SIG-M5 treated with dmso at 0.1 percent for 504 hours (cell line): Measurements from ENCODE around the gene USP11.
A peak's percentile ranks its signal among the peaks of the same experiment; 100 is the strongest.

ENCODE experiments used
- DNase-seq: peaks from one replicate; lab custom pipeline; 2025; ENCODE audit not compliant: unreplicated experiment; lab: John Stamatoyannopoulos, UW

Gene USP11

GRCh38 chrX:47202877-47203276, 29.9 kb upstream of the USP11 start:
- no peak for DNase-seq

DNA sequence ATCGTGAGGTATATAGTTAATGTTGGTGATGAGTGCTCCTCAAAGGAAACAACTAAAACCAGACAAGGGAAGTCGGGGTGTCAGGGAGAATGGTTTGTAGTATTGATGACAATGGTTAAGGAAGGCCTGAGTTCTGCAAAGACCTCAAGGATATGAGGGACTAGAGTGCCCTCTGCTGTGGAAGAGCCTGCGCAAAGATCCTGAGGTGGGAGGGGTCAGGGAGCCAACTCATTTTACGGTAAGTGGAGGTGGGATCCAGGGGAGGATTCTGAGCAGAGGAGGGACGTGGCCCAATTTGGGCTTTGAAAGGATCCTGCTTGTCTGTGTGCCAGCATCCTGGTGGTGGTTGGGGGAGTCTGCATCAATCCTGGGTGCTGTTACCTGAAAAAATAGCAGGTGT, 27.8 kb upstream of the USP11 start:
- no peak for DNase-seq

GRCh38 chrX:47206316-47206715, 26.5 kb upstream of the USP11 start:
- no peak for DNase-seq

DNA sequence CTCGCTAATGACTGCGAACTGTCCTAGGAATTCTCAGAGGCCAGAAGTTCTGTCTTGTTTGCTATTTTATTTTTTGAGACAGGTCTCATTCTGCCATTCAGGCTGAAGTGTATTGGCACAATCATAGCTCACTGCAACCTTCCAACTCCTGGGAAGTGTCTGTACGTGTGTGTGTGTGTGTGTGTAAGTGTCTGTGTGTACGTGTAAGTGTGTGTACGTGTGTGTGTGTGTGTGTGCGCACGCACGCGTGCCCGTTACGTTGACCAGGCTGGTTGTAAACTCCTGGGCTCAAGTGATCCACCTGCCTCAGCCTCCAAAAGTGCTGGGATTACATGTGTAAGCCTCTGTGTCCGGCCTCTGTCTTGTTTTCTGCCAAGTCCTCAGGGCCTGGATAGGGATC, 24.7 kb upstream of the USP11 start:
- no peak for DNase-seq

- DNase-seq: no peak
Observed at GRCh38 chrX:47209508-47210238, 23.1 kb upstream of the USP11 start.

- no peak for DNase-seq
Observed at GRCh38 chrX:47210661-47211425, 22.0 kb upstream of the USP11 start.

GRCh38 chrX:47212381-47213293, 20.2 kb upstream of the USP11 start:
- no peak for DNase-seq

- no peak for DNase-seq
Observed at GRCh38 chrX:47214435-47215077, 18.3 kb upstream of the USP11 start.

- DNase-seq: no peak
Observed at GRCh38 chrX:47215291-47215900, 17.4 kb upstream of the USP11 start.

- no peak for DNase-seq
Observed at GRCh38 chrX:47216393-47216925, 16.4 kb upstream of the USP11 start.

DNA sequence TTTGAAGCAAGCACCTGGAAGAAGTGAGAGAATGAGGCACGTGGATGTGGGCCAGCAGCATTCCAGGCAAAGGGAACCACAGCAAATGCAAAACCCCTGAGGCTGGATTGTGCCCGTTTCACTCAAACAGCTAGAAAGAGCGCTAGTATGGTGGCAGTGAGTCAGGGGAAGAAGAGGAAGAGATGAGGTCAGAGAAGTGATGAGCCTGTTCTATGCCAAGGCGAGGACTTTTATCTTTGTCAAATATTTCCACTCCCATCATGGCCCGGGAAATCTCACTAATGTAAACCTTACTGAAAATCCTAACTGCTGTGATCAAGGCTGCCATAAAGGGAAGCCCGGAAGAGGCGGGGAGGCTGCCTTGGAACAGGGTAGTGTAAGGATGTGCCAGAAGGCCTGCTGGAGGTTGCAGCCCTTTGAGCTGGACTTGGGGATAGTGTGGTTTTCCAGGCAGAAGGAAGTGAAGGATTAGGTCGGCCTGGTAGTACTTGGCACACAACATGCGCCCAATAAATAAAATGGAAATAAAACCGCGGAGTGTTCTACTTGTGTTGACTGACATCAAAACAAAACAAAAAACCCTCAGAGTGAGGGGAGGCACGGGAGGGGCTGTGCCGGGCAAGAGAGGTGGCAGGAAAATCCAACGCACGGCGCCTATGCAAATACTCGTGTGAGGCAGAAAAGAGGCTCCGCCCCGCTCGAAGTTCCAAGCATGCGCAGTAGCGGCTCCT, 15.5 kb upstream of the USP11 start:
- peak; percentile 31 for DNase-seq

DNA sequence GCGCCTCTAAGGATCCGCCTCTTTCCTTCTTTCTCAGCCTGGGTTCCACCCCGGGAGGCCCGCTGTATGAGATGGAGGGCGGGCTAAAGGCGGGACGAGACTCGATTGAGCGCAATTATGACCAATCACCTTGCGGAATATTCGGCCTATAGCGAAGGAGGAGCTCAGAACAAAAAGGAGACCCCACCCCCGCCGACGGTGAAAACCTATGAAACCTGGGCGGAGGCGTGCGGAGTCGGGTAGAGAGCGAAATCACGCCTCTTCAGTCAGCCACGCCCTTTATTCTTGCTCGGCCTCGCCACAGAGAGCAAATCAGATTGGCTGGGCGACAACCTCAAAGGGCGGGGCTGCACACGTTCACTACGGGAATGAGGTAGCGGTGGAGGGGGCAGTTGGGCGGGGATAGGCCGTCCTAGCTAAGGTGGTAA, 14.9 kb upstream of the USP11 start:
- DNase-seq: peak; percentile 97

DNA sequence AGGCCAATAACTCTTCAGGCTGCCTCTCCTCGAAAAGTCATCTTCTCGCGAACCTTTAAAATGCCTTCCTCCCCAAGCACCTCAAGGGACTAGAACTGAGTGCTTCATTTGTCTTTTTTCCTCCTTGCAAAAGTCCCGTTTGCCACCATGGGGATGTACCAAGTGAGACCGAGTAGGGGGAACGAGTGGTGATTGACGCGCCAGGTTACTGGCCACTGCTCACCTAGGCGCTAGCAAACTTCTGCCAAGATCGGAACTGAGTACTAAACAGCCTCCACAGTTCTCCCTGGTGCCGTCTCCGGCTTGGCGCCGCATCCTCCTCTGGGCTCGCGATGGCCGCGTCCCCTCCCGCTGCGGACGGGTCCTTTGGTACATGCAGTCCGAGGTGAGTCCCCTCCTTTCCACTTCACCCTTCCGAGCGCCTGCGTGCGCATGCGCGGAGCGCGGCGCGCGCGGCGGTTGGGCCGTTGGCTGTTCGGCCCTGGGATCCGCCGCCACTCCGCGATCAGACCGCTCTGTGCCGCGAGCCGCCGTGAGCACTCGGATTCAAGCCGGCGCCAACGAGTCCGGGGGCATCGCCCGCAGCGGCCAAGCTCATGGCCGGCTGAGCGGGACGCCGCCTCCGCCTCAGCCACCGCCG, 14.4 kb upstream of the USP11 start, which contains the start of gene CDK16:
Gene CDK16, plus strand, starts transcription at position 402 of the 640 bp plus-strand sequence. CDS start 4,877 bp downstream, outside the sequence.
- peak; percentile 72 for DNase-seq

DNA sequence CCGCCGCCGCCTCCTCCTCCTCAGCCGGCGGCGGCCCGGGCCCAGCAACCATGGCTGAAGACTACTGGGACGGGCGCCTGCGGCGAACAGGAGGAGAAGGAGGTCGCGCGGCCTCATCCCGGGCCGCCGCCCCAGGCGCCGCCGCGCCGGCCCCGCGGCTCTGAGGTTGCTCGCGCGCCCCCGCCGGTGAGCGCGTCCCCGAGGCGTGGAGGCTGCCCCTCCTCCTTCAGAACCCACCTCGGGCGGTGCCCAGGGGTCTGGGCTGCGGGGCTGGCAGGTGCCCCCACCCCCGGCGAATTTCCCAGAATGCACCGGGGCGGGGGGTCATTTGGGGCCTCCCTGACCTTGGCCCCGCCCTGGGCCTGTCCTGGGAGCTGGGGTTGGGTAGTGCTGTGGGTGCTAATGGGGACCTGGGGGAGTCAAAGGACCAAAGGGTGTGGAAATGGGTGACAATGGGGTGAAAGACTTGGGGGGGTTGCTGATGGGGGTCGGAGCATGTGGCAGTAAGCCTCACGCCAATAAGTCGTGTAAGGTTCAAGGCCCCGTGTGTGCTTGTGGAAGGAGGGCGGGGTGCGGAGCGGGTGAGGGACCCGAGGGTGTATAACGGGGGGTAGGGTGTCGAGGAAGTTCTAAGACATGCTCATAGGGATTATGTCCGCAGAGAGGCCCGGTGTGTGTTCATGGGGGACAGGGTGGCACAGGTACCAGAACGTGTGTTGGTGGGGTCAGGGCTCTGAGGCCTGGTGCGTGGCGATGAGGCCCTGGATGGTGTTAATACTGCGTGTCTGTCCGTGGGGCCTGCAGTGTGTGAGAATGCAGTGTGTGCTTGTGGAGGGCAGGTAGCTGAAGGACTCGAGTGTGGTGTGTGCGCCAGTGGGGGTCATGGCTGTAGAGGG, 13.6 kb upstream of the USP11 start:
- no peak for DNase-seq

DNA sequence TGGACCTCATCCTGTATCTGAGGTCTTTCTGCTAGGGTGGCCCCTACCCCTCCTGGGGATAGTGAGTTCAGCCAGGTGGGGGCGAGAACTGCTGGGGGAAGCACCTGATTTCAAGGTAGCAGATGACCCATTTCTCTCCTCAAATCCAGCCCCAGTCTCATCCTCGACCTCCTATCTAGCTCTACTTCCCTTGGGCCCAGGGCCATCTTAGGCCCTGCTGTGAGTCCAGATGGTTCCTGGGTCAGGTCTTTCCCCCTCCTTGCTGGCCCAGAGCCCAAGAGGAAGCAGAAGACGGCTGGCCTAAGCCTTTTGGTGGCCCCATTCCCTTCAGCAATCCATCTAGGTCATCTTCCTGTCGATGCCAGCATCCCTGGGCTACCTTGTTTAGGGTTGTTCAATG, 11.1 kb upstream of the USP11 start:
- DNase-seq: no peak

DNA sequence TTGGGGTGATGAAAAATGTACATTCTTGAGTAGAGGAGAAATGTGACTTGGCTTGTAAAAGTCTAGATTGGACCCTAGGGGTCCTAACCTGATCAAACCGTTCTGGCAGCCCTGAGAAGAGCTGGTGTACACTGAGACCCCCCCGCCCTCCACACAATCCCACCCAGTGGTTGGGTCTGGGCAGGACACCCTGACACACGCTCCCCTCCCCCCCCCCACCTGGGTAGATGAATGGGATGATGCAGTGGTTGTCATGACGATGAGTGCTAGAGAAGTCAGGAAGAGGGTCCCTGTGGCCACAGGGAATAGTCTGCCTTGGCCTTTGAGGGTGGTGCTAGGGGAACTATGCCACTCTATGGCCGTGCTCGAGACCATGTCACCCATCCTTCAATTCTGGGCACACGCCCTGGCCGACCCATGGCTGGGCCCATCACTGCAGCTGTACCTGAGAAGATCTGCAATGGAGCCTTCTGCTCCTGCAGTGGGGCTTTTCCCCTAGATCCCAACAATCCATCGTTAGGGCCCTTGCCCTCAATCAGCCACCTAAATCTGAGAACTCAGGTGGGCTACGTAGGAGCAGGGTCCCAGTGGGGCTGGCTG, 10.0 kb upstream of the USP11 start:
- DNase-seq: no peak

DNA sequence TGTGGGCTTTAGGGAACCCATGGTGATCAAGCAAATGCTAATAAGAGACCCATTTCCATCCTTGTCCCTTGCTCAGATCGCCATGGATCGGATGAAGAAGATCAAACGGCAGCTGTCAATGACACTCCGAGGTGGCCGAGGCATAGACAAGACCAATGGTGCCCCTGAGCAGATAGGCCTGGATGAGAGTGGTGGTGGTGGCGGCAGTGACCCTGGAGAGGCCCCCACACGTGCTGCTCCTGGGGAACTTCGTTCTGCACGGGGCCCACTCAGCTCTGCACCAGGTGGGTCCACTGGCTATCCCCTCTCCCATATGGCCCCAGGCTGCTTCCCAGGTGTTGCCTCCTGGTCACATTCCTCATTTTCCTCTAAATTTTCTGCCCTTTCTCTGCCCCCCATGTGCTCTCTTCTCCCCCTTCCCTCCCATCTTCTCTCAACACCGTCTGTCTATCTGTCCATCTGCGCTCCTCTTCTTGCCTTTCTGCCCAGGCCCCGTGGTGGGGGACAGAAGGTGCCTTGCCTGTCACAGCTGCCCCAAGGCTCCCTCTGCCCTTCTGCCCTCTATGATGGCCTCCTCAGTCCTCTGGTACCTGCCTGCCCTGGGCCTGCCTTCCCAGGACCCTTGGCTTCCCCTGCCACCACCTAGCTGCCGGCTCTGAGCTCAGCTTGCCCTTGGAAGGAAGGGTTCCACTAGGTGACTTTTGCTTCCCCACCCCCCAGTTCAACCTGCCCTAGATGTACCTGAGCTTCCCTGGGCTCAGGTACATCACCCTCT, 9.1 kb upstream of the USP11 start:
- no peak for DNase-seq
